ENCODE data around the gene BAIAP2. TPM values are rescaled to one million over a fixed set of nuclear protein-coding genes. Genes with fewer than 3 reads are reported as not detected.

BAIAP2 gene
- total and polyA plus RNA-seq, 7 donors = 6.5 to 52.3 (median 32.6) TPM

DNA sequence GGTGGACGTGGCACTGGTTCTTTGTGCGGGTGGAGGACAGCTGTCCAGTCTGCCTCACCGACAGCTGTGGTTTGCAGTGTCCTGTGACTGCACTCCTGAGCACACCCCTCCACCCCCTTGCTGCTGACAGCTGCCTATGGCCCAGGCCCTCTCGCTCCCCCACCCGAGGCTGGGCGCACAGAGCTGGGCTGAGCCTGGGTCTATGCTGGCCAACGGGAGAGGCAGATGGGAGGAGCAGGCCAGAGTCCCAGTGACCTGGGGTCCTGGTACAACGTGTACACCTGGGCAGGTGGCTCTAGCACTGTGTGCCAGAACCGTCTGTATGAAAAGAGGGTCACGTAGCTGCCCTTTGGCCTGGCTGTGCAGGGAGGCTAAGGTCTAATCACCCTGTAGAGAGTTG lies 30.5 kb downstream of the BAIAP2 start:
- Histone ChIP-seq H3K4me3 (no peak overlapping the region), H3K27ac (no peak overlapping the region), H3K27me3 (no peaks in the 10 kb centered on the region), H3K9me3 (no peaks in the 10 kb centered on the region), H3K36me3 (peaks cover 0 to 45% (median 2%) of the 10 kb centered on the region in 4 donors), H3K4me1 (peaks cover 0 to 67% (median 24%) of the 10 kb centered on the region in 4 donors)
- WGBS, 2 donors = 34 to 76% methylated on average over 10 of the region's 10 CpGs
- TF ChIP-seq POLR2A (IDR thresholded peaks at IDR 0.05) (no peak), EP300 (IDR thresholded peaks at IDR 0.05) (no peak), POLR2AphosphoS5 (IDR thresholded peaks at IDR 0.05) (no peak)
- TF ChIP-seq, protein P1, sequence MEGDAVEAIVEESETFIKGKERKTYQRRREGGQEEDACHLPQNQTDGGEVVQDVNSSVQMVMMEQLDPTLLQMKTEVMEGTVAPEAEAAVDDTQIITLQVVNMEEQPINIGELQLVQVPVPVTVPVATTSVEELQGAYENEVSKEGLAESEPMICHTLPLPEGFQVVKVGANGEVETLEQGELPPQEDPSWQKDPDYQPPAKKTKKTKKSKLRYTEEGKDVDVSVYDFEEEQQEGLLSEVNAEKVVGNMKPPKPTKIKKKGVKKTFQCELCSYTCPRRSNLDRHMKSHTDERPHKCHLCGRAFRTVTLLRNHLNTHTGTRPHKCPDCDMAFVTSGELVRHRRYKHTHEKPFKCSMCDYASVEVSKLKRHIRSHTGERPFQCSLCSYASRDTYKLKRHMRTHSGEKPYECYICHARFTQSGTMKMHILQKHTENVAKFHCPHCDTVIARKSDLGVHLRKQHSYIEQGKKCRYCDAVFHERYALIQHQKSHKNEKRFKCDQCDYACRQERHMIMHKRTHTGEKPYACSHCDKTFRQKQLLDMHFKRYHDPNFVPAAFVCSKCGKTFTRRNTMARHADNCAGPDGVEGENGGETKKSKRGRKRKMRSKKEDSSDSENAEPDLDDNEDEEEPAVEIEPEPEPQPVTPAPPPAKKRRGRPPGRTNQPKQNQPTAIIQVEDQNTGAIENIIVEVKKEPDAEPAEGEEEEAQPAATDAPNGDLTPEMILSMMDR (IDR thresholded peaks at IDR 0.05) = no peak
- intact Hi-C loops (cut with DNase I) = no loop called here
- no peak for DNase-seq

DNA sequence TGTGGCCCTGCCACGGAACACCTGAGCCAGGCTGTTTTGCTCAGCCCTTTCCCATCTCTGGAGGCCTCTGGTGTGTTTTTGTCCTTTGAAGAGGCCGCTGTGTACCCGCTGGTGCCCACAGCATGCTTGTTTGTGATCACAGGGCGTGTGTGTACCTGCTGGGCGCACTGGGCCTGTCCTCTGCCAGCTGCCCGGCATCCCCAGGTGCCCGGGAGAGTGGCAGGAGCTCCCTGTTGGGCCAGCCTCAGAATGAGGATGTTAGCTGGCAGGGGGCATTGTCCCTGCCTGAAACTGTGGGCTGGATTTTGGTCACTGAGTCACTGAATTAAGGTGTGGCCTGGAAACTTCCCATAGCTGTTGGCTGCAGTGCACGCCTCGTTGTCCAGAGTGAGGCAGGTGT lies 31.1 kb downstream of the BAIAP2 start:
- no peaks in the 10 kb centered on the region for H3K27me3 ChIP-seq
- DNase-seq = no peak
- H3K4me3 ChIP-seq = no peak overlapping the region
- WGBS, 2 donors = 24 to 72% methylated on average over 9 of the region's 9 CpGs
- intact Hi-C loops (cut with DNase I) = no loop called here
- H3K4me1 ChIP-seq = peaks cover 0 to 69% (median 24%) of the 10 kb centered on the region in 4 donors
- H3K9me3 ChIP-seq = no peaks in the 10 kb centered on the region
- H3K27ac ChIP-seq = no peak overlapping the region
- TF ChIP-seq, protein P1 (IDR thresholded peaks at IDR 0.05) = no peak
- no peak for TF ChIP-seq EP300 (IDR thresholded peaks at IDR 0.05)
- no peak for TF ChIP-seq POLR2A (IDR thresholded peaks at IDR 0.05)
- no peak for TF ChIP-seq POLR2AphosphoS5 (IDR thresholded peaks at IDR 0.05)
- peaks cover 0 to 40% (median 2%) of the 10 kb centered on the region in 4 donors for H3K36me3 ChIP-seq

DNA sequence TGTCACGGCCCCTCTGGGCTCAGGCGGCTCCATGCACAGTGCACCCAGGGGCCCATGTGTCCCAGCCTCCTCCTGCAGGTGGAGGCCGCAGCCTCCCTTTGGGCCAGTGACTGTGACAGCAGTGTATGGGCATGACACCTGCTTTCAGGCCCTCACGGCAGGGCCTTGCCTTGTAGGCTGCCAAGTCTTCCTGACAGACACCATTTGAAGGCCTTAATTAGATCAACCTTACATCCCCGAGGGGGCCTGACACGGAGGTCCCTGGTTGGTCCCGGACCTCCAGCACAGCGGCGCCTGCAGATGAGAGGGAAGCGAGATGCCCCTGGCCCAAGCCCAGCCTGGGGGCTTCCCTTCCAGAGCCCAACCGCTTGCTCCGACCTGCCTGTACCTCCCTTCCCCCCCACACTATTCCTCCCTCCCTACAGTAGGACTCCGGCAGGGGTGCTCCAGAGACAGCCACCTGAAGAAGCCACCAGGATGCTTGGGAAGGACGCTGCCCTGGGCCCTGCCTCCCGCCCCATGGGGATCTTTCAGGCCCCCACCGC lies 31.9 kb downstream of the BAIAP2 start:
- DNase-seq = no peak
- WGBS, 2 donors = 86 to 93% methylated on average over 16 of the region's 16 CpGs
- H3K4me1 ChIP-seq = peaks cover 0 to 69% (median 24%) of the 10 kb centered on the region in 4 donors
- H3K27ac ChIP-seq = no peak overlapping the region
- no peaks in the 10 kb centered on the region for H3K9me3 ChIP-seq
- TF ChIP-seq POLR2AphosphoS5 (IDR thresholded peaks at IDR 0.05) (no peak), POLR2A (IDR thresholded peaks at IDR 0.05) (no peak), EP300 (IDR thresholded peaks at IDR 0.05) (no peak)
- TF ChIP-seq, protein P1 (IDR thresholded peaks at IDR 0.05) = no peak
- H3K36me3 ChIP-seq = peaks cover 0 to 39% (median 0%) of the 10 kb centered on the region in 4 donors
- no peak overlapping the region for H3K4me3 ChIP-seq
- no peaks in the 10 kb centered on the region for H3K27me3 ChIP-seq
- intact Hi-C loops (cut with DNase I) = no loop called here

DNA sequence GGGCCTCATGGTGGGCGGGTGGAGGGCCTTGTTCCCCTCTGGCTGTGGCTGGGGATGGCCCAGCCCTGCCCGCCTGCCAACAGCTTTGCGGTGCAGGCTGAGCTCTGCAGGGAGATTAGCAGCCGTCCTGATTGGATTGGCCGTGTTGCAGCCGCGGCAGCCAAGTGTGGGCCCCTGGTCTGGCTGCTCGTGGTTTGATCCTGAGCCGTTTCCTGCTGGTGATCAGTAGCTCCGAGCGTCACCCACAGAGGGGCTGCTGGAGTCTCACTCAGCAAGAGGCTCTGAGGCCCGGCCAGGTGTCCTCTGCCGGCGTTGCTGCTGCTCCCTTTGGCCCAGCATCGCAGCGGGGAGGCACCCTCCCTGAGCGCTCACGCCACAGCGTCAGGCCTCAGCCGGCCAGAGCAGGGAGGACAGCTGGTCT lies 32.5 kb downstream of the BAIAP2 start:
- no peaks in the 10 kb centered on the region for H3K9me3 ChIP-seq
- WGBS, 2 donors = 87 to 93% methylated on average over 20 of the region's 20 CpGs
- no peak overlapping the region for H3K4me3 ChIP-seq
- TF ChIP-seq EP300 (IDR thresholded peaks at IDR 0.05) = no peak
- TF ChIP-seq POLR2AphosphoS5 (IDR thresholded peaks at IDR 0.05) = no peak
- TF ChIP-seq, protein P1 (IDR thresholded peaks at IDR 0.05) = no peak
- no peak for TF ChIP-seq POLR2A (IDR thresholded peaks at IDR 0.05)
- intact Hi-C loops (cut with DNase I) = no loop called here
- H3K36me3 ChIP-seq = peaks cover 0 to 43% (median 0%) of the 10 kb centered on the region in 4 donors
- peaks cover 0 to 64% (median 24%) of the 10 kb centered on the region in 4 donors for H3K4me1 ChIP-seq
- no peaks in the 10 kb centered on the region for H3K27me3 ChIP-seq
- DNase-seq = no peak
- no peak overlapping the region for H3K27ac ChIP-seq
